GM19455 (cell line): Measurements from ENCODE around the gene CFAP47.
"Not testable (repeated sequence)": the region's sequence is repeated elsewhere in the genome, so short reads cannot be mapped to it uniquely, and the experiment has no call there.

ENCODE experiments used
- ATAC-seq: cut with Tn5 transposase; IDR thresholded peaks from one replicate; pipeline ENCODE4 v1.9.1; 2021; ENCODE audit not compliant: unreplicated experiment

Gene CFAP47

GRCh38 chrX:36214924-36215323 is 295.4 kb downstream of the CFAP47 start:
- ATAC-seq: no peak

DNA sequence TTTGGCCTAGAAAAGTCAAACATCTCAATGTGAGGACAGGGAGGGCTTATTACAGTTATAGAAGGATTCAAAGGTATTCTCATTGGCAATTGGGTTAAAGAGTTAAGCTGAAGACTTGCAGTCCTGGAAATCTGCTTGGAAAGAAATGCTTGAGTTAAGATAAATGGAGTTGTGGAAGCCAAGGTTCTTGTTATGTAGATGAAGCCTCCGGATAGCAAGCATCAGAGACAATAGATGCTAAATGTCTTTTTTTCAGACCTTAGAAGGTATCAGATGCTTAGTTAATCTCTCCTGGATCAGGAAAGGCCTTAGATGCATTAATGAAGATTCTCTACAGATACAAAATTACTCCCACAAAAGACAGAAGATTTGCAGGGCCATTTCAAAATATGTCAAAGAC is 299.3 kb downstream of the CFAP47 start:
- no peak for ATAC-seq

DNA sequence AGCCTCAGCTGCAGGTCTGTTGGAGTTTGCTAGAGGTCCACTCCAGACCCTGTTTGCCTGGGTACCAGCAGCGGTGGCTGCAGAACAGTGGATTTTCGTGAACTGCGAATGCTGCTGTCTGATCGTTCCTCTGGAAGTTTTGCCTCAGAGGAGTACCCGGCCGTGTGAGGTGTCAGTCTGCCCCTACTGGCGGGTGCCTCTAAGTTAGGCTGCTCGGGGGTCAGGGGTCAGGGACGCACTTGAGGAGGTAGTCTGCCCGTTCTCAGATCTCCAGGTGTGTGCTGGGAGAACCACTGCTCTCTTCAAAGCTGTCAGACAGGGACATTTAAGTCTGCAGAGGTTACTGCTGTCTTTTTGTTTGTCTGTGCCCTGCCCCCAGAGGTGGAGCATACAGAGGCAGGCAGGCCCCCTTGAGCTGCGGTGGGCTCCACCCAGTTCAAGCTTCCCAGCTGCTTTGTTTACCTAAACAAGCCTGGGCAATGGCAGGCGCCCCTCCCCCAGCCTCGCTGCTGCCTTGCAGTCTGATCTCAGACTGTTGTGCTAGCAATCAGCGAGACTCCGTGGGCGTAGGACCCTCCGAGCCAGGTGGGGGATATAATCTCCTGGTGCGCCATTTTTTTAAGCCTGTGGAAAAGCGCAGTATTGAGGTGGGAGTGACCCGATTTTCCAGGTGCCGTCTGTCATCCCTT is 315.4 kb downstream of the CFAP47 start:
- not testable (repeated sequence) for ATAC-seq

DNA sequence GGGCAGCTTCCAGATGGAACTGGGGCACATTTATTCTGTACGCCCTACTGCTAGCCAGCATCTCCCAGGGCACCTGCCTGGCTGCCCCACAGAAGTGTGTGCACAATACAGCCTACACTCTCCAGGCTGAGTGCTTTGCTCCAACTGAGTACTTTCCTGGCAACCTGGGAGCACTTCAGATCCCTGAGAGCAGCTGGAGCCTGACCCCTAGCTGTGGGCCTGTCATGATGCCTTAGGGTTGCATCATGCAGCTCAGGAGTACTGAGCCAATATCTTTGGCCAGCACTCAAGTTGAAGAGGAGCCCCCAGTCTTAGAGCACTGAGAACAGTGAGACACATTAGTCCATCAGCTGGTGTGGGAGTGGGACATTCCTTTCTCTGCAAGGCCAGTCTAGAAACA is 321.9 kb downstream of the CFAP47 start:
- ATAC-seq: no peak

GRCh38 chrX:36266155-36266554 is 346.6 kb downstream of the CFAP47 start:
- ATAC-seq: no peak

DNA sequence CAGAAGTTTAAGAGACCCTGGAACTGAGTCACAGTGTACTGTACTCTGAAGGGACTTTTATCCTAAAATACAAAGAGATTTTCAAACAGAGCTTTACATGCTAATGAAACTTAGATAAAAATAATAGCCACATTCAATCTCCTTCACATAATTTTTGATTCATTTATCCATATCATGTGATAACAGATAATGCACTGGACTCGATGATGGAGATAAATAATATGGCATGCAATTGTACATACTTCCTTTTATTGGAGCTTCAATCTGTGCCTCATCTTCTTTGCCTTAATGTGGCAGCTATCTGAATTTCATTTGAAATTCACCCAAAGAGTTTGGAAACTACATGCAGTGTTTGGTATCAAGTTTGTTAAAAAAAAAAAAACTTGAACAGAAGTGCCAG is 390.6 kb downstream of the CFAP47 start:
- ATAC-seq: no peak

- ATAC-seq: no peak
Observed at GRCh38 chrX:36314303-36314702, 394.8 kb downstream of the CFAP47 start.

DNA sequence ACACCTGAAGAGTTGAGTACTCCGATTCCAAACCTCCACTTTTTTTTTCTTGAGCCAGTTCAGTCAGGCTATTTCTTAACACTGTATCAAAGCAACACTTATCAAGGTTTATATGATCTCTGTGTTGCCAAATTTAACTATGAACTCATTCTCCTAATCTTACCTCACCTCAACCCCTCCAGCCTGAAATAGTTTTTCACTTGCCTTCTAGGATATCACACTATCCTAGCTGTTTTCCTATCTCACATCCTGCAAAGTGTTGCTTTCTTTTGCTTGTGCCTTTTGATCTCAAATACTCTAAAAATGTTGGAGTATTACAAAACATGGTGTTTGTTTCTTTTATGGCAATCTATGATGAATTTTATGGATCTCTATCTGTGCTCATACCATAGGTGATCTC is 415.0 kb downstream of the CFAP47 start:
- no peak for ATAC-seq

DNA sequence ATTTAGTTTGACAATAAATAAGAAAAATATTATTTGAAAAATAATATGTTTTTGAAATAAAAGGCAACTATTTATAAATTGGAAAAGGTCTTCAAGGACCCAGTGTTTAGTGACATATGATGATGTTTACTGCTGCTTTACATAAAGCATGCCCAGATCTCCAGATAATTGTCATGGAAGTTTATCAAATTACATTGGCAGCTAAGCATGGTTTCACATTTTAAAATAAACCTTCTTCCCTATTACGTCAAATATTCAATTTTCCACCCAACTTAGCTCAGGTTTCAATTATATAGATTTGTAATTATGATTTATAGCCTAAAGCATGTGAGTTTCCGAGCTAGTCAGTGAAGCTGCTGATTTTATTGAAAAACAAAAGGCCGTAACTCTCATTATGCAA is 417.2 kb downstream of the CFAP47 start:
- ATAC-seq: no peak

GRCh38 chrX:36344301-36344700 is 424.8 kb downstream of the CFAP47 start:
- no peak for ATAC-seq

DNA sequence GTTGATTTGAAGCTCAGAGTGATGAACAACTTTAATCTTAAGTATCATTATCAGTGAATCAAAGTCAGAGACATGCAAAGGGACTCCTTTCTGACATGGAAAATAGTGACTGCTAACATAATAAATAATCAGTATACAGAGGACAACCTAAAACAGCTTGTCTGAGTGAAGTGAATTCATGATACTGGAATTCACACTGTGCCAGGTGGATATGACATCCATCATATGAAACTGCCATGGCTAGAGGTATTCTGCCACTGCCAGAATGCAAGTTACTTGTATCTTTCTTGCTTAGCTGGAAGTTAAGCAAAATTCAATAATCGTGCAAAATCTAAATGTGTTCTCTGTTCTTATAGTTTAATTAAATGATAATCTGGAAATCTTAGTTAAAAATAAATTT is 429.0 kb downstream of the CFAP47 start:
- ATAC-seq: no peak

- ATAC-seq: no peak
Observed at GRCh38 chrX:36357855-36358254, 438.3 kb downstream of the CFAP47 start.

DNA sequence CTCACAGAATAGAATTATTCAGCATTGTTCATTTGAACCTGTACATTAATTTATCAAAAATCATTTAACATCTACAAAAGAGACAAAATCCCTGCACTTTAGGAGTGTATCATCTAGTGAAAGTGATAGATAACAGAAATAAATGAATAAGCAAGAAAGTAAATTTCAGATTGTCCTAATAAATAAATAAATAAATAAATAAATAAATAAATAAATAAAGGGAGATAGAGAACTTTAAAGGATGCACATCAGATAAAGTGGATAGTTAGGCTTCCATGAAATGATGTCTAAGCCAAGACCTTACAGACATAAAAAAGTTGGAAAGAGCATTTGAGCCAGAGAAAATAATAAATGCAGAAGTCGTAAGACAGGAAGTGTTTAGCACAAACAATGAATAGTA is 444.7 kb downstream of the CFAP47 start:
- ATAC-seq: no peak

- no peak for ATAC-seq
Observed at GRCh38 chrX:36383495-36383894, 464.0 kb downstream of the CFAP47 start.

- no peak for ATAC-seq
Observed at GRCh38 chrX:36388901-36389300, 469.4 kb downstream of the CFAP47 start.

- ATAC-seq: no peak
Observed at GRCh38 chrX:36401774-36402173, 482.2 kb downstream of the CFAP47 start.

- ATAC-seq: no peak
Observed at GRCh38 chrX:36407836-36408235, 488.3 kb downstream of the CFAP47 start.

DNA sequence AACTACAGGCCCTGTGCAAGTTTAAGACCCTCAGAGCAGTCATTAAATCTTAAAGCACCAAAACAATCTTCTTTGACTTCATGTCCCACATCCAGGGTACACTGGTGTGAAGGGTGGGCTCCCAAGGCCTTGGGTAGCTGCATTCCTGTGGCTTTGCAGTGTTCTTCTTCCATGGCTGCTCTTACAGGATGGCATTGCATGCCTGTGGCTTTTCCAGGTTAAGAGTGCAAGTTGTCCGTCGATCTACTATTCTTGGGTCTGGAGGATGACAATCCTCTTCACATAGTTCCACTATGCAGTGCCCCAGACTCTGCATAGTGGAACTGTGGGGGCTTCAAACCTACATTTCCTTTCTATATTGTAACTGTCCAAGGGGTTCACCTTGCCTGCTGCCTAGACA is 494.5 kb downstream of the CFAP47 start:
- no peak for ATAC-seq

GRCh38 chrX:36422368-36422767 is 502.8 kb downstream of the CFAP47 start:
- no peak for ATAC-seq

DNA sequence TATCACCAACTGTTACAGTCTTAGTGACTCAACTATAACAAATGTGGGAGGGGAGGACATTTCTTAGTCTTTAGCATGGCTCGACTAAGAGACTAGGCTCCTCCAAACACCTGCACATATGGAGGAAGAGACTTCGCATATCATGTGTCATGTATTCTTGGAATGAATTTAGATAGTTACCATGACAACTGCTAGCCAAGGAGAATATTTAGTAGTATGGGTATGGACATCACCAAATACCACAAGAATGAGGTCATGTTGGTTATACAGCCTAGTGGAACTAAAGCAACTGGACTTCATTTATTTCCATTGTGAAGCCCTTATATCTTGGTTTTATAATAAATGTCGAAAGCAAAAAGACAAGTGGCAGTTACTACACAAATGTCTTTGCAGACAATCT is 512.3 kb downstream of the CFAP47 start:
- no peak for ATAC-seq

- no peak for ATAC-seq
Observed at GRCh38 chrX:36434522-36434921, 515.0 kb downstream of the CFAP47 start.
